HG02642 (cell line): Measurements from ENCODE around the gene PGR.

Experiments
- ATAC-seq: cut with Tn5 transposase; IDR thresholded peaks from one replicate; pipeline ENCODE4 v1.9.1; 2021; ENCODE audit warnings: mild to moderate bottlenecking; ENCODE audit not compliant: unreplicated experiment, poor library complexity

Gene PGR

GRCh38 chr11:101129203-101129943 is at the start of gene PGR:
PGR (minus strand) TSS chr11:101129813; CDS start chr11:101129070, 743 bp downstream.
- no peak for ATAC-seq

DNA sequence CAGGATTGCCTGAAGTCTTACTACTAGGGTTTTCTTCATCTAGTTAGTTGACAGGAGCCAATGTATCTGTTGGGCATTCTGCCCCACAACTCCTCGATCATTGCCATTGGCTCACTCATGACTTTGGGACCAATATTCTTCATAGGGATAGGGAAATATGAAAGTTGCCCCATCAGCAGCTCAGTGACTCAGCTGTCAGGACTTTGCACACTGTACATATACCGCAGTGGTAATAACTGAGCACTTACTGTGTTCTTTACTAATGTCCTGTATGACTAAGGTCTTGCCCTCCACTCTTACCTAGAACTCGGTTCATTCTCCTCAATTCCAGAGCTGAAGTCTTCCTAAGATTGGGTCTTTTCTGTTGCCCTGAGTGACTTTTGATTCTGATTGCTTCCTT is 46.8 kb upstream of the PGR start:
- ATAC-seq, result no peak

- no peak for ATAC-seq
These were observed 40.3 kb upstream of the PGR start for GRCh38 chr11:101169944-101170343.

GRCh38 chr11:101166038-101166437 is 36.4 kb upstream of the PGR start:
- ATAC-seq, result no peak

DNA sequence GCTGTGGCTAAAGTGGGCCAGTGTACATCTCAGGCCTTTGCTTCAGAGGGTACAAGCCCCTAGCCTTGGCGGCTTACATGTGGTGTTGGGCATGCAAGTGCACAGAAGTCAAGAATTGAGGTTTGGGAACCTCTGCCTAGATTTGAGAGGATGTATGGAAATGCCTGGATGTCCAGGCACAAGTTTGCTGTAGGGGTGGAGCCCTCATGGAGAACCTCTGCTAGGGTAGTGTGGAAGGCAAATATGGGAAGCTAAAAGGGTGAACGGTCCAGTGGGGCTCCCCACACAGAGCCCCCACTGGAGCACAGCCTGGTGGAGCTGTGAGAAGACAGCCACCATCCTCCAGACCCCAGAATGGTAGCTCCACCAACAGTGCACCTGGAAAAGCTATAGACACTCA is 28.5 kb upstream of the PGR start:
- ATAC-seq, result no peak

GRCh38 chr11:101138245-101138930 is 8.8 kb upstream of the PGR start:
- ATAC-seq, result no peak

DNA sequence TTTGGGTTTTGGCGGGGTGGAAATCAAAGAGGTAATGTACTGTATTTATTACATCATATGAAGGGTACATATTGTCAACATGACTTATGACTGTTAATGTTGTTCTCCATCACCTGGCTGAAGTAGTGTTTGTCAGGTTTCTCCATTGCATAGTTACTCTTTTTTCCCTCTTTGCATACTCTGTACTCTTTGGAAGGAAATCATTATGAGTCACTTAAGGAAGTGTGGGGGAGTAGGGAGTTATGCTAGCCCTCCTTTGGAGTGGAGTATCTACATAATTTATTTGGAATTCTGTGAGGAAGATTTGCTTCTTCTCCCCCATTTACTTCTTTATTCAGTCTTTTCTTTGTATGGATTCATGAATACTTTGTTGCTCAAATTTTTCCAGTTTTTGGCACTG is 3.6 kb upstream of the PGR start:
- no peak for ATAC-seq

- ATAC-seq, result no peak
These were observed 926 bp downstream of the PGR start for GRCh38 chr11:101128571-101129202.

DNA sequence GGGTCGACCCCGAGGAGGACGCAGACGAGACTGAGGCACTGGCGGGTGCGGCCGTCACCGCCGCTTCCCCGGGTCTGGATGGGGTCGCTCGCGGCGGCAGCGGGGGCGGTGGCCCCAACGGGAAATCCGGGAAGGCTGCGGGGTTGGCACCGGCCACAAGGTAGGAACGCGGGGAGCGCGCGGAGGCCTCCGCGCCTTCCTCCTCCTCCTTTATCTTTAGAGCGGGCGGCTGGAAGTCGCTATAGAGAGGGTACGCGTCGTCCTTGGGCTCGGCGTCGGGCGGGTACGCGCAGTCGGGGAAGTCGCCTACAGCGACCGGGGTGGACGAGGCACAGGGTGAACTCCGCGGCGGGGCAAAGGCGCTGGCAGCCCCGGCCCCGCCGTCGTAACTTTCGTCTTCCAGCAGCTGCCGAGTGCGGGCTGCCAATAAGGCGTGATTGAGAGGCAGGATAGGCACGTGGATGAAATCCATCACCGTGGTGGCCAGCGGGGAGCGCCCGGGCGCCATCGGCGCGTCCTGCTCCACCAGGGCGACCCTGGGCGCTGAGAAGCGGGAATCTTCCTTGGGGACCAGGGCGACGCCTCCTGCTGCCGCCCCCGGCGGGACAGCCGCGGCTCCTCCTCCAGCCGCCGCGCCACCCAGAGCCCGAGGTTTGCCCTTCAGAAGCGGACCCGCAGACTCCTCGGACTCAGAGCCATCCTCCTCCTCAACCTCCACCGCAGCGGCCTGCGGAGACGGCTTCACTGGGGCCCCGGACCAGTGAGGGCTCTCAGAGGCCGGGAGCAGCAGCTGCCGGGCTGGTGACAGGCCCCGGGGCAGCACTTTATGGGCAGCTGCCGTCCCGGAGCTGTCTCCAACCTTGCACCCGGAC is 1.7 kb downstream of the PGR start:
- no peak for ATAC-seq

DNA sequence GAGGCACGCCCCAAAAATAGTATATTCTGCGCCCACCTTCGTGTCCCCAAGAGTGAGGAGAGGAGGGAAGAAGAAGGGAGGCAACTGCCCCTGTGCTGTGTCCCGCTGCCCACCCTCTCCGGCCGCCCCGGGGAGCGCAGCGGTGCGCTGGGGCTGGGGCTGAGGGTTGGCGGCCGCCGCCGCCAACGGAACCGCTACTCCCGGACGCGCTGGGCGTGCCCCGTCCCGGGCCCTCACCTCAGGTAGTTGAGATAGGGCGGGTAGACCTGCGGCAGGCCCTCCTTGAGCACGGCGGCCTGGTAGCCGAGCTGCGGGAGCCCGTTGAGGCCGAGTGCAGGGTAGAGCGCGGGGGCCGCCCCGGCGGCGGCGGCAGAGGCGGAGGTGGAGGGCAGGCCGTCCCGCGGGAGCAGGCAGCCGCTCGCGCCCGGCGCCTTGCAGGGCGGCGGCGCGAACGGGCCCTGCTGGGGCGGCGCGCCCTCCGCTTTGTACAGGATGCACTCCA is 2.4 kb downstream of the PGR start:
- ATAC-seq, result no peak

GRCh38 chr11:101126551-101127196 is 2.9 kb downstream of the PGR start:
- no peak for ATAC-seq

DNA sequence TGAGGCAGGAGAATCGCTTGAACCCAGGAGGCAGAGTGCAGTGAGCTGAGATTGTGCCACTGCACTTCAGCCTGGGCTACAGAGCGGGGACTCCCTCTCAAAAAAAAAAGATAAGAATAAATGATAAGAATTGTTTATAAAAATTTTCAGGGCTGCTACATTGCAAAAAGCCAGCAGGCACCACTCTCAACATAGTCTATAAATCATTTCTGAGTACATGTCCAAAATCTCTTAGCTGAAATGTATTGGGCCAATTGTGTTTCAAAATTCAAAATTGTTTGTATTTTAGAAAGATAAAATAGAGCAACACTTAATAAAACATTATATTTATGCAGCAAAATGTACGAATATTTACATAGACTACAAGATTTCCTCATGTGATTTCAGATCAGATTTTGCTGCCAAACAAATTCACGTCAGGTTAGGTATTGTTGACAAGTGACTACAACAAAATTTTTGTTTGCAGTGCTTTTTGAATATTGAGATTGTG is 13.9 kb downstream of the PGR start:
- ATAC-seq, result no peak

DNA sequence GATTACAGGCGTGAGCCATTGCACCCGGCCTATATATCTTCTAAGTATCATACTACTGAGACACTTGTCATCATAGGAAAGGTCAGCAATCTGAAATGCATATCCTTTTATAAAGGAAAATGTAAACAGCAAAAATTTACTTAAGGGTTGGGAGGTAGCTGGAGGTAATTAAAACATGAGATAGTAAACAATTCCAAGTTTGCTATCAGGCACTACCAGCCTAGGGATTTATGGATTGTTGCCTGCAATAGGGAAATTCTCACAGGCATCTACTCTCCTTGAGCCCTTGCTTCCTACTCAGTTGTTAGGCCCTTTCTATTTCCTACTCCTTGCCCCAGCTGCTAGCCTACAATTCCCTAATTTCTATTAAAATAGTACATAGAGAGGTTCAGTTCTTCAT is 16.1 kb downstream of the PGR start:
- ATAC-seq, result no peak

- no peak for ATAC-seq
These were observed 24.9 kb downstream of the PGR start for GRCh38 chr11:101104716-101105115.

DNA sequence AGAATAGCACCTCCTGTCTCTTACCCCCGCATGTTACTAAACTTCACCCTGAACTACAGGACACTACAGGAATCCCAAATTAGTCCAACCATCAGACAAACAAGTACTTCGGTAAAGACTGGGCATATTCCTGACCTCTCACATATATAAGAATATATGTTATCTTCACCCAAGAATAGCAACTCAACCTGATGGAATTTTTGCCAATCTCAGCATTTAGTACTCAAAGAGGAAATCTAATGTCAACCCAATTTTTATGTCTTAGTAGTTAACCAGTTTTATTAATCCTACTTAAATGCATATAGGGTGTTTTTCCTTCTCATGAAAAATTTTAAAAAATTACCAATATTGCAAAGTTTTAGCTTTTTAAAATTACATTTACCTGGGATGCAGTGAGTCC is 26.2 kb downstream of the PGR start:
- no peak for ATAC-seq

DNA sequence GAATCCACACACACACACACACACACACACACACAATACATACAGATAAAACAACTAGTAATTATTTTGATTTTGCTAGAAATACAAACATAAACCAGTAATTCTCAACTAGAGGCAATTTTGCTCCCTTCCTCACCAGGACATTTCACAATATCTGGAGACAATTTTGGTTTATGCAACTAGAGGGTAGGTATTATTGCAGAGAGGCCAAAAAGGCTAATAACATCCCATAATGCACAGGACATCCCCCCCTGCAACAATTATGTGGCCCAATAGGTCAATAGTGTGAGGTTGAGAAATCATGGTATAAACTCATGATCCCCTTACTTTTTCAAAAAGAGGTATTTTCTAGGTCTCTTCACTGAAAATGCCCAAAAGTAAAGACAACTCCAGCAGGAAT is 29.0 kb downstream of the PGR start:
- no peak for ATAC-seq

DNA sequence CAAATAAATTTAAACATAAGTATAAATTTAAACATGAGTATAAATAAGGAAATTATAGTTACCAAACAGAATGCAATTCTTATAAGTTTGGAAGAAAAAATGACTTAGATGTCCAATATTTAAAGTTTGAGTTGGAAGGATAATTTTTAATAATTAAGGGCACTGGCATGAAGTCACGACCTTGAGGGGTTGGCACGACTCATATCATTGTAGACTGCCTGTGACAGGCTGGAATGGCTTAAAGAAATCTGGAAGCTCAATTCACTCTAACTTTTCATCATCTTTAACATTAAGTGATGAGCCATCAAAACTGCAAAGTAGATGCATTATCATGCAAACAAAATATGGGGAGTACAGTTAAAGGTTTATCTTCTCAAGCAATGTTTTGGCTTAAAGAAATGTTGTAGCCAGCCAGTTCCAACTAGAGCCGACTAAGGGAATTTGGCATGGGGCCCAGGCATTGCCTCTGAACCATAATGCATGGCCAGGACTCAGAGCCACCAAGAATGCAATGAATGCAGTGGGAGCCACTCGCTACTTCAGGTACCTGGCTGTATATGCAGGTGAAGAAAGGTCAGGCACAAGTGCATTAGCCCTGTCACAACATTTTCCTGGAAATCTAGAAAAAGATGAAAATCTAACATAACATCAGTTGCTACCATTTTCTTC is 33.4 kb downstream of the PGR start:
- ATAC-seq, result no peak

DNA sequence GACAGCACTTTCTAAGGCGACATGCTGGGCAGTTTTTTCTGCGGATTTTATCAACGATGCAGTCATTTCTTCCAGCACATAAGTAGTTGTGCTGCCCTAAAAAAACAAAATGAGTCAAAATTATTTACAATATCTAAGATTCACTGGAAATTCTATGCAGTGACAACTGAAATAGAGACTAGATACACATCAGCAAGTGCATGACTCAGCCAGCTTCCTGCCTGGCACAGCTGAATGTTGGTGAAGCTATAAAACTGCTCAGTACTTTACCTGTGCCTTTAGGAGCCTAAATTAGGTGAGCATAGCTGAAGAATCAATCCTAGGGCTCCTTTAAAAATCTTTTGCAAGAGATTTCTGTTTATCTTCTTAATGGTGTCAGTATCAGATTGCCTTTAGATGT is 37.8 kb downstream of the PGR start:
- ATAC-seq, result no peak

DNA sequence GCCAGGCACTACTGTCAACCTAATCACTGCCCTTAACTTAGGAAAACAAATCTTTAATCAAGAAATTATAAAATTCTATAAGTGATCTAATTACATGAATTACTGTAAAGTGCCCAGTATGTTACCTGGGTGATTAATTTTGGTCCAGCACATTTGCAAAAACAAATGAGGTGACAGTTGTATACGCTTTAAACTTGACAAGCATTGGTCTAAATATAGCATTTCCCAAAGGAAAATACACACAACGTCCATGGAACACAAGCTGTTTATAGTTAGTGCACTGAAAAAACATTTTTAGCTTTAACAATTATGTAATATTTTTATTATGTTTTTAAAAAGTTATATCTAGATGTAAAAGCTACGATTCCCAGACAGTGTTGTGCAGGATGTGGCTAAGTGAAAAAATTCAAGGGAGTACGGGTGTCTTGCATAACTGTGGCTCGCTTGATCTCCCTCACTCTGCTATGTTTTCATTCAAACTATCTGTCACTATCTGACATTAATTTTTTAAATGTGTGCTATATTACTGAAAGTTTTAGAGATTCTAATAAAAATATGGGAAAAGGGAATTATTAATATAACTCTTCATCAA is 38.8 kb downstream of the PGR start:
- no peak for ATAC-seq
